Neural cell (in vitro differentiated cells): Measurements from ENCODE around the gene TAGAP. TPM values are rescaled to one million over a fixed set of nuclear protein-coding genes. Genes with fewer than 3 reads are reported as not detected.
"Not testable (repeated sequence)": the region's sequence is repeated elsewhere in the genome, so short reads cannot be mapped to it uniquely, and the experiment has no call there.

Source experiments
- H2AFZ ChIP-seq: fragments of 200-600, 300-800 bp; sonication (generic), shearing (Covaris generic); 2 replicates; pipeline ENCODE4 v1.6.0; 2014; ENCODE audit warnings: low read depth, mild to moderate bottlenecking, antibody characterized with exemption, low read length, moderate library complexity
- H3F3A ChIP-seq: fragments of 200-600 bp; shearing (Covaris generic); 2 replicates; pipeline ENCODE4 v1.6.1; 2016; ENCODE audit warnings: mild to moderate bottlenecking, moderate library complexity, mixed read lengths, antibody characterized with exemption, low read length; ENCODE audit not compliant: insufficient read depth, poor library complexity, severe bottlenecking
- H3K27ac ChIP-seq: fragments of 200-600, 300-800 bp; sonication (generic), shearing (Covaris generic); 2 replicates; pipeline ENCODE4 v1.5.1; 2014; ENCODE audit warnings: mild to moderate bottlenecking, low read length, moderate library complexity
- H3K27me3 ChIP-seq: fragments of 300-800, 200-600 bp; sonication (generic), shearing (Covaris generic); 2 replicates; pipeline ENCODE4 v1.6.0; 2014; ENCODE audit warnings: mild to moderate bottlenecking, low read depth, low read length, moderate library complexity; ENCODE audit not compliant: insufficient read depth
- H3K36me3 ChIP-seq: fragments of 300-800, 200-600 bp; sonication (generic), shearing (Covaris generic); 2 replicates; pipeline ENCODE4 v1.5.1; 2014; ENCODE audit warnings: mild to moderate bottlenecking, antibody characterized with exemption, low read length, moderate library complexity; ENCODE audit not compliant: insufficient read depth
- H3K4me2 ChIP-seq: fragments of 300-800, 200-600 bp; sonication (generic), shearing (Covaris generic); 2 replicates; pipeline ENCODE4 v1.6.0; 2014; ENCODE audit warnings: mild to moderate bottlenecking, low read length
- H3K4me3 ChIP-seq: fragments of 300-800, 200-600 bp; sonication (generic), shearing (Covaris generic); 2 replicates; pipeline ENCODE4 v1.5.1; 2014; ENCODE audit warnings: mild to moderate bottlenecking, low read length, moderate library complexity
- H3K79me2 ChIP-seq: fragments of 200-600 bp; shearing (Covaris generic); replicated peaks from 2 replicates; pipeline ENCODE4 v1.6.0; 2014; ENCODE audit warnings: mild to moderate bottlenecking, low read length, moderate library complexity; ENCODE audit not compliant: insufficient read depth
- H3K9ac ChIP-seq: fragments of 300-800, 200-600 bp; sonication (generic), shearing (Covaris generic); 2 replicates; pipeline ENCODE4 v1.6.1; 2016; ENCODE audit warnings: mild to moderate bottlenecking, low read length, mixed read lengths
- H3K9me2 ChIP-seq: fragments of 200-600 bp; shearing (Covaris generic); 2 replicates; pipeline ENCODE4 v1.6.1; 2016; ENCODE audit warnings: mild to moderate bottlenecking, low read length, mixed read lengths; ENCODE audit not compliant: insufficient read depth
- H3K9me3 ChIP-seq: fragments of 200-600, 300-800 bp; sonication (generic), shearing (Covaris generic); 2 replicates; pipeline ENCODE4 v1.6.1; 2016; ENCODE audit warnings: mild to moderate bottlenecking, mixed run types, low read length, moderate library complexity, mixed read lengths
- H4K20me1 ChIP-seq: fragments of 200-600 bp; shearing (Covaris generic); 2 replicates; pipeline ENCODE4 v1.6.1; 2016; ENCODE audit warnings: mild to moderate bottlenecking, mixed run types; ENCODE audit not compliant: insufficient read depth
- EP300 ChIP-seq: fragments of 450-650 bp; conservative IDR thresholded peaks from 2 replicates; pipeline ENCODE4 v1.6.1; 2014; ENCODE audit warnings: antibody characterized with exemption, mild to moderate bottlenecking, moderate library complexity; ENCODE audit not compliant: poor library complexity, severe bottlenecking
- EZH2 ChIP-seq: fragments of 200-600, 300-800 bp; shearing (Covaris generic), sonication (generic); IDR thresholded peaks from 2 replicates; pipeline ENCODE4 v1.6.1; 2014; ENCODE audit warnings: antibody characterized with exemption, low read length, borderline replicate concordance, mild to moderate bottlenecking; ENCODE audit not compliant: insufficient read depth, poor library complexity, severe bottlenecking
- MXI1 ChIP-seq: fragments of 450-650 bp; conservative IDR thresholded peaks from 2 replicates; pipeline ENCODE4 v1.6.1; 2014; ENCODE audit warnings: antibody characterized with exemption, mild to moderate bottlenecking; ENCODE audit not compliant: poor library complexity, severe bottlenecking
- POLR2AphosphoS5 ChIP-seq: IDR thresholded peaks from 2 replicates; pipeline ENCODE4 v1.6.1; 2012
- RAD21 ChIP-seq: fragments of 450-650 bp; conservative IDR thresholded peaks from 2 replicates; pipeline ENCODE4 v1.6.1; 2014; ENCODE audit warnings: antibody characterized with exemption, mild to moderate bottlenecking, moderate library complexity
- SMC3 ChIP-seq: fragments of 450-650 bp; conservative IDR thresholded peaks from 2 replicates; pipeline ENCODE4 v1.6.1; 2014; ENCODE audit warnings: antibody characterized with exemption, mild to moderate bottlenecking, moderate library complexity; ENCODE audit not compliant: poor library complexity
- TAF1 ChIP-seq: IDR thresholded peaks from 2 replicates; pipeline ENCODE4 v1.6.1; 2012; ENCODE audit warnings: low read depth
- polyA plus RNA-seq: library from polyadenylated mRNA; depleted of rRNA; stranded (reverse); fragments of >200 nt; gene quantifications from 2 replicates; pipeline ENCODE4 v1.2.3, GENCODE V29; 2014
- TF ChIP-seq, protein P1 (sequence below): fragments of 450-650 bp; IDR thresholded peaks from 2 replicates; pipeline ENCODE4 v1.5.1; 2014; ENCODE audit warnings: antibody characterized with exemption, mild to moderate bottlenecking, moderate library complexity; ENCODE audit not compliant: poor library complexity, severe bottlenecking
- TF ChIP-seq, protein P2 (sequence below): IDR thresholded peaks from 2 replicates; pipeline ENCODE4 v1.6.1; 2012; ENCODE audit warnings: borderline replicate concordance

The TAGAP gene
- polyA plus RNA-seq, 1 donor from 2014 or later = not detected

DNA sequence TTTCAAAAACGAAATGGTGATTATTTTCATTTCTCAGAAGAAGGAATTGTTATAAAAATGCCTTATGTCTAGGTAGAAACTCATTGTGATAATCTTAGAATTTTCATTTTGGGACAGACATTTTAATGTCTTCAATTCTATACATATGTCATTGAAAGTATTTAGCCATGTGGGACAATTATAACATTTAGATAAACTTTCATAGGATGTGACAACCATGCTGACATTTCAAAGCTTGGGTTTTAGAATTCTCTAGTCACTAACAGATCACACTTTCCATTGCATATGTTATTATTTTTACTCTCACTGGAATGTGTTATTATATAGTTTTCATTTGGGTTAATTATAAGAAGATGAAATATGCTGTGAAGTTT lies 4.9 kb downstream of the TAGAP start:
- H3K27me3 ChIP-seq = no peaks in the 10 kb centered on the region
- H3F3A ChIP-seq = no peaks in the 10 kb centered on the region
- no peaks in the 10 kb centered on the region for H3K9me3 ChIP-seq
- TF ChIP-seq, protein P1, sequence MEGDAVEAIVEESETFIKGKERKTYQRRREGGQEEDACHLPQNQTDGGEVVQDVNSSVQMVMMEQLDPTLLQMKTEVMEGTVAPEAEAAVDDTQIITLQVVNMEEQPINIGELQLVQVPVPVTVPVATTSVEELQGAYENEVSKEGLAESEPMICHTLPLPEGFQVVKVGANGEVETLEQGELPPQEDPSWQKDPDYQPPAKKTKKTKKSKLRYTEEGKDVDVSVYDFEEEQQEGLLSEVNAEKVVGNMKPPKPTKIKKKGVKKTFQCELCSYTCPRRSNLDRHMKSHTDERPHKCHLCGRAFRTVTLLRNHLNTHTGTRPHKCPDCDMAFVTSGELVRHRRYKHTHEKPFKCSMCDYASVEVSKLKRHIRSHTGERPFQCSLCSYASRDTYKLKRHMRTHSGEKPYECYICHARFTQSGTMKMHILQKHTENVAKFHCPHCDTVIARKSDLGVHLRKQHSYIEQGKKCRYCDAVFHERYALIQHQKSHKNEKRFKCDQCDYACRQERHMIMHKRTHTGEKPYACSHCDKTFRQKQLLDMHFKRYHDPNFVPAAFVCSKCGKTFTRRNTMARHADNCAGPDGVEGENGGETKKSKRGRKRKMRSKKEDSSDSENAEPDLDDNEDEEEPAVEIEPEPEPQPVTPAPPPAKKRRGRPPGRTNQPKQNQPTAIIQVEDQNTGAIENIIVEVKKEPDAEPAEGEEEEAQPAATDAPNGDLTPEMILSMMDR = no peak
- TF ChIP-seq POLR2AphosphoS5 (no peak), TAF1 (no peak)
- TF ChIP-seq, protein P2, sequence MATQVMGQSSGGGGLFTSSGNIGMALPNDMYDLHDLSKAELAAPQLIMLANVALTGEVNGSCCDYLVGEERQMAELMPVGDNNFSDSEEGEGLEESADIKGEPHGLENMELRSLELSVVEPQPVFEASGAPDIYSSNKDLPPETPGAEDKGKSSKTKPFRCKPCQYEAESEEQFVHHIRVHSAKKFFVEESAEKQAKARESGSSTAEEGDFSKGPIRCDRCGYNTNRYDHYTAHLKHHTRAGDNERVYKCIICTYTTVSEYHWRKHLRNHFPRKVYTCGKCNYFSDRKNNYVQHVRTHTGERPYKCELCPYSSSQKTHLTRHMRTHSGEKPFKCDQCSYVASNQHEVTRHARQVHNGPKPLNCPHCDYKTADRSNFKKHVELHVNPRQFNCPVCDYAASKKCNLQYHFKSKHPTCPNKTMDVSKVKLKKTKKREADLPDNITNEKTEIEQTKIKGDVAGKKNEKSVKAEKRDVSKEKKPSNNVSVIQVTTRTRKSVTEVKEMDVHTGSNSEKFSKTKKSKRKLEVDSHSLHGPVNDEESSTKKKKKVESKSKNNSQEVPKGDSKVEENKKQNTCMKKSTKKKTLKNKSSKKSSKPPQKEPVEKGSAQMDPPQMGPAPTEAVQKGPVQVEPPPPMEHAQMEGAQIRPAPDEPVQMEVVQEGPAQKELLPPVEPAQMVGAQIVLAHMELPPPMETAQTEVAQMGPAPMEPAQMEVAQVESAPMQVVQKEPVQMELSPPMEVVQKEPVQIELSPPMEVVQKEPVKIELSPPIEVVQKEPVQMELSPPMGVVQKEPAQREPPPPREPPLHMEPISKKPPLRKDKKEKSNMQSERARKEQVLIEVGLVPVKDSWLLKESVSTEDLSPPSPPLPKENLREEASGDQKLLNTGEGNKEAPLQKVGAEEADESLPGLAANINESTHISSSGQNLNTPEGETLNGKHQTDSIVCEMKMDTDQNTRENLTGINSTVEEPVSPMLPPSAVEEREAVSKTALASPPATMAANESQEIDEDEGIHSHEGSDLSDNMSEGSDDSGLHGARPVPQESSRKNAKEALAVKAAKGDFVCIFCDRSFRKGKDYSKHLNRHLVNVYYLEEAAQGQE = no peak
- H2AFZ ChIP-seq = no peak overlapping the region
- no peak overlapping the region for H3K4me2 ChIP-seq
- no peak overlapping the region for H3K4me3 ChIP-seq
- H3K27ac ChIP-seq = no peak overlapping the region
- H3K36me3 ChIP-seq = no peaks in the 10 kb centered on the region
- H4K20me1 ChIP-seq = no peaks in the 10 kb centered on the region
- H3K79me2 ChIP-seq = no peaks in the 10 kb centered on the region
- H3K9me2 ChIP-seq = no peaks in the 10 kb centered on the region
- no peak overlapping the region for H3K9ac ChIP-seq

DNA sequence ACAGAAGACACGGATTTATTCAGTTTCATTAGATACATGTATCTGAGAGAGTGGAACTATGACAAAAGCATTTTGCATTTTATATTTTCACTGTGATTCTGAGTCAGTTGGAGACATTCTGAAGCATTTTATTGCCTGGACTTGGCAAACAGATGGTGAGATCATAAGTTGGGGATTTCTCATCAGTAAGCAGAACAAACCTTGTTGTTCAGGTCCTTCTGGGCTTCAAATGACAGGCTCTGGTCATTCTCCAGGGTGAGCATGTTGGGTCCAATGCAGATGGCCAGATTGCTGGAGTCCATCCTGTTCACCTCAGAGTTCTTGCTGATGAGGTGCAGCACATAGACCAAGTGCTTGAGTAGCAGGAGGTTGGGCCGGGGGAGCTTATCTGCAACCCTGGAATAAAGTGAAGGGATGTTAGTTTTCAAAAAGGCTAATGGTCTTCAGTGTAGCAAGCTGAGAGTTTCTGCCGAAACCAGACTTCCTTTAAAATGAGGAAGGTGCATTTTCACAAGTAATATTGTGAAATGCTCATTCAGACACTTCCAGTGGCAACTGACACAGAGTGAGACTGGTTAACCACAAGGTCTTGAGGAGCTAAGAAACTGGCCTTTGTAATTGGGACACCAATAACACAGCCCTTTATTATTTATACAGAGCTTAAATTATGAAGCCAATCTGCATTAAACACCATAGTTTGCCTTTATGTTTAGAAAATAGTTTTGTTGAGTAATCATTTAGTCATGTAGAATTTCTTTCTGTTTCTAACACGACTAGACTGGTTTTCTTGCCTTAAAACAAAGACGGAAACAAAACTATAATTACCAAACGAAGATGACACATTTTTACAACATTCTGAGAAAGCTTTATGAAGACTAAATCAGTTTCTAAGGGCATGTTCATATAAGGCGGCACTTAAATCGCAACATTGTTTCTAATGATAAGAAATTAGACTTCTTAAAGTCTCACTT lies 5.6 kb downstream of the TAGAP start:
- no peaks in the 10 kb centered on the region for H3K79me2 ChIP-seq
- H3K4me3 ChIP-seq = no peak overlapping the region
- no peak overlapping the region for H3K4me2 ChIP-seq
- H3K9ac ChIP-seq = no peak overlapping the region
- H3F3A ChIP-seq = no peaks in the 10 kb centered on the region
- no peaks in the 10 kb centered on the region for H3K9me3 ChIP-seq
- no peaks in the 10 kb centered on the region for H3K27me3 ChIP-seq
- no peak for TF ChIP-seq MXI1
- TF ChIP-seq RAD21 = no peak
- no peak for TF ChIP-seq TAF1
- TF ChIP-seq, protein P2 = no peak
- TF ChIP-seq POLR2AphosphoS5 = no peak
- no peak for TF ChIP-seq EZH2
- no peak for TF ChIP-seq SMC3
- TF ChIP-seq, protein P1 = no peak
- TF ChIP-seq EP300 = no peak
- H4K20me1 ChIP-seq = no peaks in the 10 kb centered on the region
- no peak overlapping the region for H3K27ac ChIP-seq
- no peak overlapping the region for H2AFZ ChIP-seq
- no peaks in the 10 kb centered on the region for H3K9me2 ChIP-seq
- no peaks in the 10 kb centered on the region for H3K36me3 ChIP-seq

GRCh38 chr6:159038318-159038717 lies 6.5 kb downstream of the TAGAP start:
- H3K9me3 ChIP-seq, H3K27me3 ChIP-seq, H3K4me2 ChIP-seq, H3K9me2 ChIP-seq, H3K4me3 ChIP-seq, H3F3A ChIP-seq, H3K27ac ChIP-seq, H4K20me1 ChIP-seq, H3K36me3 ChIP-seq, H3K9ac ChIP-seq, H2AFZ ChIP-seq, H3K79me2 ChIP-seq: not testable (repeated sequence)
